Measurements from ENCODE around the gene NUMBL.
A peak's percentile ranks its signal among the peaks of the same experiment; 100 is the strongest.
"Not testable (repeated sequence)": the region's sequence is repeated elsewhere in the genome, so short reads cannot be mapped to it uniquely, and the experiment has no call there.

Gene NUMBL

DNA sequence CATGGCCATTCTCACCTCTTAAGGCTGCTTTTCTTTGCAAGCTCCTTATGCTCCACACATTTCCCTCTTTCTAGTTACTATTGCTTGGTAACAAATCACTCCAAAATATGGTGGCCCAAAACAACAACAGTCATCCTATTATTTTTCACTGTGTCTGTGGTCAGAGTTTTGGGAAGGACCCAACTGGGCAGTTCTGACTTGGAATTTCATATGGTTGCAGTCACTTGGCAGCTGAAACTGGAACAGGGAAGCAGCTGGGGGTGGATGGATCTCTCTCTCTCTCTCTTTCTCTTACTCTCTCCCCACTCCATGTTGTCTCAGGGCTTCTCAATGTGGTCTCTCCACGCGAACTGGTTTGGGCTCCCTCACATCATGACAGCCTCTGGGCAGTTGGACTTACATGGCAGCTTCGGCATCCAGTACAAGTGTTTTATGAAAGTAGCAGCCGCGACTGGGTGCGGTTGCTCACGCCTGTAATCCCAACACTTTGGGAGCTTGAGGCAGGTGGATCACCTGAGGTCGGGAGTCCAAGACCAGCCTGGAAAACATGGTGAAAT is 39.6 kb downstream of the NUMBL start:
- H3K27ac ChIP-seq (ENCODE audit: low read depth, low read length): no peak overlapping the region
- H3K36me3 ChIP-seq (ENCODE audit: low read length): no peaks in the 10 kb centered on the region
- no peaks in the 10 kb centered on the region for H3K9me3 ChIP-seq (ENCODE audit: insufficient read depth, low read length)
- TF ChIP-seq, protein P1, sequence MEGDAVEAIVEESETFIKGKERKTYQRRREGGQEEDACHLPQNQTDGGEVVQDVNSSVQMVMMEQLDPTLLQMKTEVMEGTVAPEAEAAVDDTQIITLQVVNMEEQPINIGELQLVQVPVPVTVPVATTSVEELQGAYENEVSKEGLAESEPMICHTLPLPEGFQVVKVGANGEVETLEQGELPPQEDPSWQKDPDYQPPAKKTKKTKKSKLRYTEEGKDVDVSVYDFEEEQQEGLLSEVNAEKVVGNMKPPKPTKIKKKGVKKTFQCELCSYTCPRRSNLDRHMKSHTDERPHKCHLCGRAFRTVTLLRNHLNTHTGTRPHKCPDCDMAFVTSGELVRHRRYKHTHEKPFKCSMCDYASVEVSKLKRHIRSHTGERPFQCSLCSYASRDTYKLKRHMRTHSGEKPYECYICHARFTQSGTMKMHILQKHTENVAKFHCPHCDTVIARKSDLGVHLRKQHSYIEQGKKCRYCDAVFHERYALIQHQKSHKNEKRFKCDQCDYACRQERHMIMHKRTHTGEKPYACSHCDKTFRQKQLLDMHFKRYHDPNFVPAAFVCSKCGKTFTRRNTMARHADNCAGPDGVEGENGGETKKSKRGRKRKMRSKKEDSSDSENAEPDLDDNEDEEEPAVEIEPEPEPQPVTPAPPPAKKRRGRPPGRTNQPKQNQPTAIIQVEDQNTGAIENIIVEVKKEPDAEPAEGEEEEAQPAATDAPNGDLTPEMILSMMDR (IDR thresholded peaks at IDR 0.05; ENCODE audit: insufficient read depth, low read length, poor library complexity, severe bottlenecking): no peak
- no peak for TF ChIP-seq EZH2phosphoT487 (conservative IDR thresholded peaks at IDR 0.05; ENCODE audit: low read length)
- no peak overlapping the region for H3K4me2 ChIP-seq (ENCODE audit: low read depth, low read length, poor library complexity, severe bottlenecking)
- H3K27me3 ChIP-seq (ENCODE audit: low read length): no peaks in the 10 kb centered on the region
- H3F3A ChIP-seq (ENCODE audit: insufficient read depth): no peaks in the 10 kb centered on the region
- H4K20me1 ChIP-seq (ENCODE audit: low read depth, low read length): no peaks in the 10 kb centered on the region
- no peak overlapping the region for H2AFZ ChIP-seq (ENCODE audit: low read depth, low read length, severe bottlenecking)
- no peaks in the 10 kb centered on the region for H3K9me2 ChIP-seq (replicated peaks; ENCODE audit: insufficient read depth, low read length)
- H3K9ac ChIP-seq (ENCODE audit: low read length): no peak overlapping the region
- H3K79me2 ChIP-seq (ENCODE audit: insufficient read depth, low read length): no peaks in the 10 kb centered on the region
- no peak overlapping the region for H3K4me3 ChIP-seq (ENCODE audit: insufficient read depth, low read length, poor library complexity, severe bottlenecking)

DNA sequence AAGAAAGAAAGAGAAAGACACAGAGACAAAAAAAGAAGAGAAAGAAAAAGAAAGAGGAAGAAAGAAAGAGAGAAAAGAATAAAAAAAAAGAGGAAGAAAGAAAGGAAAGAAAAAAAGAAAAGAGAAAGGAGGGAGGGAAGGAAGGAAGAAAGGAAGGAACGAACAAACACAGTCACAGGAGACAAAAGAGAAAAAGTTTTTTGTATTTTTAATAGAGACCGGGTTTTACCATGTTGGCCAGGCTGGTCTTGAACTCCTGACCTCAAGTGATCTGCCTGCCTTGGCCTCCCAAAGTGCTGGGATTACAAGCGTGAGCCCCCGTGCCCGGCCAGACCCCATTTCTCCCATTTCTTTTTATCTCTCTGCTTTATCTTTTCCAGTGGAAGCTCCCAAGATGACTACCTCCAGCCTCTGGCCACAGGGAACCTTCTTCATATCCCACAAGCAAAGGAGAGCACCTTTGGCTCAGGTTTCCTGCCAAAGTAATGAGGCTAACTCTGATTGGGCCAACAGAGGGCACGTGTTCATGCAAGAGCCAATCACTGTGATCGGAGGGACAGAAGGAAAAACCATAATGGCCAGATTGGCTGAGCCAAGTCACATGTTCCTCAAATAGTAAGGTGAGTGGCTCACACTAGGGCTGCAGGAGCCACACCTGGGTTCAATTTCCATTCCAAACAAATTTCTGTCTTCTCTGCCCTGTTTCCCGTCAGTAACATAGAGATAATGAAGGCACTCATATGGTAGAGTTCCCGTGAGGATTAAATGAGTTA is 40.4 kb downstream of the NUMBL start:
- peak overlapping the region; percentile 27 for H2AFZ ChIP-seq (ENCODE audit: low read depth, low read length, severe bottlenecking)

DNA sequence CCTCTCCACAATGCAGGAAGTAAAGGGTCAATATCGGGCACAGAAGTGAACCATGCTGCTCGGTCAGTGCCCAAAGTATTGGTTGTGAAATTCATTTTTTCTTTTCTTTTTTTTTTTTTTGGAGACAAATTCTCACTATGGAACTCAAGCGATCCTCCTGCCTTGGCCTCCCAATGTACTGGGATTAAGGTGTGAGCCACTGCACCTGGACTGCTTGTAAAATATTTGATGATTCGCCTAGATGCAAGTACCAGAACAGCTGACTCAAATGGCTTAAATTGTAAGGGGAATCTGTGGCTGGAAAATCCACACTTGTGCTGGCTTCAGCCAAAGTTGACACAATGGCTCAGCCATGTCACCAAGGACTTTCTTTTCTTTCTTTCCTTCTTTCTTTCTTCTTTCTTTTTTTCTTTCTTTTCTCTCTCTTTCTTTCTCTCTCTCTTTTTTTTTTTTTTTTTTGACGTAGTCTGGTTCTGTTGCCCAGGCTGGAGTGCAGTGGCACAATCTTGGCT is 43.7 kb downstream of the NUMBL start:
- H3F3A ChIP-seq (ENCODE audit: insufficient read depth): no peaks in the 10 kb centered on the region
- H3K27me3 ChIP-seq (ENCODE audit: low read length): no peaks in the 10 kb centered on the region
- no peaks in the 10 kb centered on the region for H3K36me3 ChIP-seq (ENCODE audit: low read length)
- H3K9ac ChIP-seq (ENCODE audit: low read length): no peak overlapping the region
- H3K27ac ChIP-seq (ENCODE audit: low read depth, low read length): no peak overlapping the region
- no peaks in the 10 kb centered on the region for H3K79me2 ChIP-seq (ENCODE audit: insufficient read depth, low read length)
- no peak overlapping the region for H3K4me3 ChIP-seq (ENCODE audit: insufficient read depth, low read length, poor library complexity, severe bottlenecking)
- H3K9me2 ChIP-seq (replicated peaks; ENCODE audit: insufficient read depth, low read length): no peaks in the 10 kb centered on the region
- H4K20me1 ChIP-seq (ENCODE audit: low read depth, low read length): no peaks in the 10 kb centered on the region
- no peak for TF ChIP-seq EZH2phosphoT487 (conservative IDR thresholded peaks at IDR 0.05; ENCODE audit: low read length)
- TF ChIP-seq, protein P1 (IDR thresholded peaks at IDR 0.05; ENCODE audit: insufficient read depth, low read length, poor library complexity, severe bottlenecking): no peak
- no peaks in the 10 kb centered on the region for H3K9me3 ChIP-seq (ENCODE audit: insufficient read depth, low read length)
- no peak overlapping the region for H2AFZ ChIP-seq (ENCODE audit: low read depth, low read length, severe bottlenecking)
- H3K4me2 ChIP-seq (ENCODE audit: low read depth, low read length, poor library complexity, severe bottlenecking): no peak overlapping the region

More for the DNA sequence above, 40.4 kb downstream of the NUMBL start:
- H3K4me3 ChIP-seq (ENCODE audit: insufficient read depth, low read length, poor library complexity, severe bottlenecking); H3K27ac ChIP-seq (ENCODE audit: low read depth, low read length); H3K36me3 ChIP-seq (ENCODE audit: low read length); H3K9ac ChIP-seq (ENCODE audit: low read length); H3K79me2 ChIP-seq (ENCODE audit: insufficient read depth, low read length); H3K27me3 ChIP-seq (ENCODE audit: low read length); H4K20me1 ChIP-seq (ENCODE audit: low read depth, low read length); H3K4me2 ChIP-seq (ENCODE audit: low read depth, low read length, poor library complexity, severe bottlenecking); H3K9me3 ChIP-seq (ENCODE audit: insufficient read depth, low read length); H3K9me2 ChIP-seq (replicated peaks; ENCODE audit: insufficient read depth, low read length); H3F3A ChIP-seq (ENCODE audit: insufficient read depth): not testable (repeated sequence)

DNA sequence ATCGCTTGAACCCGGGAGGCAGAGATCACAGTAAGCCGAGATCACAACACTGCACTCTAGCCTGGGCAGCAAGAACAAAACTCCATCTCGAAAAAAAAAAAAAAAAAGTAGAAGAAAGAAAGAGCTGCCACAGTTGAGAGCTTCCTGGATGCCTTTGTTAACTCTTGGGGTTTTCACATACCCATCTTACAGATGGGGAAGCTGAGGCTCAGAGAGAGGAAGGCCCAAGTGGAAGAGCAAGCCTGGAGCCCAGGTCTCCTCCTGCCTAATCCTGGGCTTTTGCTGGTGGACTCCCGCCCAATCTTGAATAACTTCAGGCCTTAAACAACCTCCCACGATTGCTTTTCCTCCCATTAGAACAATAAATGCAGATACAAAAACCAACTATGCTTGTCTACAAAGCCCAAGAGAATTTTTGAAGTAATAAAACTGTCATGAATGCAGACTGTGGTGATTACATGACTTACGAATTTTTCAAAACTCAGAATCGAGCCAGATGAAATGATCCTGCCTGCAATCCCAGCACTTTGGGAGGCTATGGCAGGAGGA is 47.6 kb downstream of the NUMBL start:
- Histone ChIP-seq H3K4me3 (ENCODE audit: insufficient read depth, low read length, poor library complexity, severe bottlenecking) (no peak overlapping the region), H3K27ac (ENCODE audit: low read depth, low read length) (no peak overlapping the region), H3K9me2 (replicated peaks; ENCODE audit: insufficient read depth, low read length) (no peaks in the 10 kb centered on the region), H3F3A (ENCODE audit: insufficient read depth) (no peaks in the 10 kb centered on the region), H3K9ac (ENCODE audit: low read length) (no peak overlapping the region), H3K9me3 (ENCODE audit: insufficient read depth, low read length) (no peaks in the 10 kb centered on the region), H3K79me2 (ENCODE audit: insufficient read depth, low read length) (no peaks in the 10 kb centered on the region), H4K20me1 (ENCODE audit: low read depth, low read length) (no peaks in the 10 kb centered on the region), H3K4me2 (ENCODE audit: low read depth, low read length, poor library complexity, severe bottlenecking) (no peak overlapping the region), H3K27me3 (ENCODE audit: low read length) (no peaks in the 10 kb centered on the region), H3K36me3 (ENCODE audit: low read length) (no peaks in the 10 kb centered on the region), H2AFZ (ENCODE audit: low read depth, low read length, severe bottlenecking) (no peak overlapping the region)
- TF ChIP-seq, protein P1 (IDR thresholded peaks at IDR 0.05; ENCODE audit: insufficient read depth, low read length, poor library complexity, severe bottlenecking): no peak
- TF ChIP-seq EZH2phosphoT487 (conservative IDR thresholded peaks at IDR 0.05; ENCODE audit: low read length): no peak

All from SU-DHL-6 (cell line).